GM21529 (cell line): ENCODE data around the gene TIMM10.

Experiments
- ATAC-seq: cut with Tn5 transposase; IDR thresholded peaks from one replicate; pipeline ENCODE4 v1.9.1; 2021; ENCODE audit not compliant: unreplicated experiment

Gene TIMM10

GRCh38 chr11:57484141-57484710, 46.3 kb downstream of the TIMM10 start:
- peak; percentile 68 for ATAC-seq

GRCh38 chr11:57483562-57483918, 47.0 kb downstream of the TIMM10 start:
- ATAC-seq, result no peak

GRCh38 chr11:57482782-57483561, 47.6 kb downstream of the TIMM10 start:
- peak; percentile 36 for ATAC-seq

- no peak for ATAC-seq
Measured at GRCh38 chr11:57481915-57482781, 48.4 kb downstream of the TIMM10 start.

- ATAC-seq, result no peak
Measured at GRCh38 chr11:57481315-57481714, 49.2 kb downstream of the TIMM10 start.

- peak; percentile 33 for ATAC-seq
Measured at GRCh38 chr11:57480409-57481137, 50.0 kb downstream of the TIMM10 start.

- ATAC-seq, result no peak
Measured at GRCh38 chr11:57479911-57480310, 50.6 kb downstream of the TIMM10 start.

GRCh38 chr11:57479021-57479663, 51.4 kb downstream of the TIMM10 start:
- ATAC-seq, result no peak
